AG08395 (cell line): ENCODE data around the gene OR2A42.
"Not testable (repeated sequence)": the region's sequence is repeated elsewhere in the genome, so short reads cannot be mapped to it uniquely, and the experiment has no call there.

Experiments
- DNase-seq: peaks from one replicate; pipeline ENCODE4 v3.0.0; 2012; ENCODE audit warnings: mixed read lengths, low spot score

The OR2A42 gene

DNA sequence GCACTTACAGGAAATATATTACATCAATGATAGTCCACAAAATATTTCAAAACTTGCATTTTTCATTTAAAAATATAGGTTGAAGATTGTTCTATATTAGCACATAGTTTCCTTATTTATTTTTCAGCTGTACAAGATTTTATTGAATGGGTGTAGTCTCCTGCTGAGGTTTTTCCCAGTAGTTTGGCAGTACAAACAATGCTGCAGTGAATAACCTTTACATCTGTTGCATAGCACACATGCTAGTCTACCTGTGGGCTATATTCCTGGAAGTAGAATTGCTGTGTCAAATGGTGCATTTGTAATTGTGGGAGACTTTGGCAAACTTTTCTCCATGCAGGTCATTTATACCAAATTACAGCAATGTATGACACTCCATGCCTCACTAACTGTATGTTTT is 18.9 kb downstream of the OR2A42 start:
- DNase-seq = not testable (repeated sequence)

DNA sequence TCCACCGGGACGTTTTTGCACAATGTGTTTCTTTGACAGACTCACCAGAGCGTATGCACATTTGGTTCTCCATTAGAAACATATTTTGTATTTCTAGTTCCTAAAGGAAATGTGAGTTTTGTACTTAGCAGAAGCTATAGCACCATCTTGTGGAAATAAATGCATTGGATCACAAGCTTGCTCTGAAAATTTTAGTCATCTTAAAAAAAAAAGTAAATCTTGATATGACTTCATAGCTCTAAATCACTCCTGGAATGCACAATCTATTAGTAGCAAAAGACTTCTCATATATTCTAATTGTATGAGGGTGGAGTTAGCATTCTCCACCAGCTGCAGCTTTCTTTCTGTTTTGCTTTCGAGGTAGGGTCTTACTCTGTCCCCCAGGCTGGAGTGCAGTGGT is 20.3 kb downstream of the OR2A42 start:
- DNase-seq = not testable (repeated sequence)

DNA sequence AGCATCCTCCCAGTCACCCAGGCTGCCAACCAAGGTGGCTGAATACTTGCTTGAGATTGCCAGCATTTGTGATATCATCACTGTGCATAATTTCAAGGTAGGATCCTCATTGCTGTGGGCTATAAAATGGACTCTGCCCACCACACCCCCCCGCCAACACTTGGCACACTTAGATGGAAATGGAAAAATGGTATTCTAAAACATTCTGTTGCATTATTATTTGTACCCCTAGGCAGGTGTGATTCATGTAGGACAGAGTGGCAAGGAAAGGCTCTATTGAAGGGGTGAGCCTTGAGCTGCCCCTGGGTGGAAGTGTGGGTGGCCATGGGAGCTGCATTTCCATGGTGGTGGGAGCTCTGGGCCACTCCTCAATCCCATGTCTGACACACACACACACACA is 20.8 kb downstream of the OR2A42 start:
- DNase-seq = not testable (repeated sequence)

DNA sequence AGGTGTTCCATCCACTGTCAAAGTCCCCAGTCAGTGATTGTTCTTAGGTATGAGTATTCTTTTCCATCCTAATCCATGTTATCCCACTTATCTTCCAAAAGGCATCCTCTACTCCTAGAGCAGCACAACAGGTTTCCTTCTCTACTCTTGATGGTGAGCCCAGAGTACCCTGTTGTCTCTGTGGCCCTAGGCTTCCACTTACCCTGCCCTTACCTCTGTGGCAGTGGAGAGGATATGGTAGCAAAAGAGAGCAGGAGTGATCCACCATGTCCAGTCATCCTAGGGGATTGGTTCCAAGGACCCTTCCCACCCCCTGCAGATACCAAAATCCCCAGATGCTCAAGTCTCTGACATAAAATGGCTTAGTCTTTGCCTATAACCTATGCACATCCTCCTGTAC is 22.2 kb downstream of the OR2A42 start:
- not testable (repeated sequence) for DNase-seq

DNA sequence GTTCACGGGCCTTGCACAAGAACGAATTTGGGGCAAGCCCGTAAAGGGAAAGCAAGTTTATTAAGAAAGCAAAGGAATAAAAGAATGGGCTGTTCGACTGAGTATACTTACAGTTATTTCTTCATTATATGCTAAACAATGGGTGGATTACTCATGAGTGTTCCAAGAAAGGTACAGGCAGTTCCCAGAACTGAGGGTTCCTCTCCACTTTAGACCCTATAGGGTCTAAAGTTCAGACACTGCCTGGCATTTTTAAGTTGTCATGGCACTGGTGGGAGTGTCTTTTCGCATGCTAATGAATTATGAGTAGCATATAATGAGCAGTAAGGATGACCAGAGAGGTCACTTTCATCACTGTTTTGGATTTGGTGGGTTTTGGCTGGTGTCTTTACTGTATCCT is 34.1 kb downstream of the OR2A42 start:
- not testable (repeated sequence) for DNase-seq

DNA sequence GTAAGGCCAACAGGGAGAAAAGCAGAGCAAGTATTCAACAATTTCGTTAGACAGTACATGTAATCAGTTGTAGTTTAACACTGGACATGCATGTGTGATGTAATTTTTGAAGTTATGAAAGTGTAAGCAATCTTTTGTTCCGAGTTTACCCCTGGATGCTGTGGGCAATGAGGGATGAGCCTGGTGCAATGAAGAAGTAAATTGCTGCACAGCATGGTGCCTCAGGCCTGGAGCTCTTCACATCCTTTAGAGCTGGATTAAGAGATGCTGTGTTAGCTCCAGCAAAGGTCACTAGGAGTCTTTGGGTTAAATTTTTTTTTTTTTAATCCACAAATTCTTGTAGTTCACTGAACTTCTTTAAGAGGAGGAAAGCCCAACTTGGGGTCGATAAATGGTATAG is 36.3 kb downstream of the OR2A42 start:
- not testable (repeated sequence) for DNase-seq

DNA sequence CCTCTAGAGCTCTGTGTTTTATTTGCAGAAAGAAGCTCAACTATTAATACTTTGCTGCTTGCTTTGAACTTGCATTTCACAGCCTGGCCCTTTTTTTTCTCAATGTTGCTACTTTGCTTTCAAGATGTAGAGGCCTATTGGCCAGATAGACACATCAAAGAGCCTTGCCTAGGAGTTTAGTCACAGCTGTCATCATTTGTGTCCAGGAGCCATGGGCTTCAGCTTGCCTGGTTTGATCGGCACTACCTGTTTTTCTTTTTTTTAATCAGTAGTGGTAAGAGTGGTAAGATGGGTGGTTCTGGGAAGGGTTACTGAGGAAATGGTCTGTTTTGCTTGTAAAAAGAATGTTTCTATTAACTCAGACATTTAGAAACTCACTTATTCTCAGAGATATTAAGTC is 37.4 kb downstream of the OR2A42 start:
- not testable (repeated sequence) for DNase-seq

DNA sequence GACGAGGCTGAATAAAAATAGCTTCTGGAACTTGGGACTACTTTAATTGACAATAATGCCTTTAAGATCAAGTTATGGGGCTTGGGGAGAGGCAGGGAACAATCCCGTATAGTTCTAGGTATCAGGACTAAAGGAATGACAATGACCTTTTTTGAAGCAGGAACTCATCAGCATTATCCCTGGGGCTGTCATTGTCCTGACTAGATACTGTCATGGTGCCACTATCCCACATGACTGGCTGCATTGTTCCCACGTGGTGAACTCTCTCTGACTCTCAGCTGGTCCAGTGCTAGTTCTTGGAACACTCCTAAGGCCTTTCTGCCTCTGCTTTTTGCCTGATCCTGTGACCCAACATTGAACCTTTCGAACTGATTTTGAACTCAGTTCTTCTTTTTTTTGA is 40.5 kb downstream of the OR2A42 start:
- not testable (repeated sequence) for DNase-seq

DNA sequence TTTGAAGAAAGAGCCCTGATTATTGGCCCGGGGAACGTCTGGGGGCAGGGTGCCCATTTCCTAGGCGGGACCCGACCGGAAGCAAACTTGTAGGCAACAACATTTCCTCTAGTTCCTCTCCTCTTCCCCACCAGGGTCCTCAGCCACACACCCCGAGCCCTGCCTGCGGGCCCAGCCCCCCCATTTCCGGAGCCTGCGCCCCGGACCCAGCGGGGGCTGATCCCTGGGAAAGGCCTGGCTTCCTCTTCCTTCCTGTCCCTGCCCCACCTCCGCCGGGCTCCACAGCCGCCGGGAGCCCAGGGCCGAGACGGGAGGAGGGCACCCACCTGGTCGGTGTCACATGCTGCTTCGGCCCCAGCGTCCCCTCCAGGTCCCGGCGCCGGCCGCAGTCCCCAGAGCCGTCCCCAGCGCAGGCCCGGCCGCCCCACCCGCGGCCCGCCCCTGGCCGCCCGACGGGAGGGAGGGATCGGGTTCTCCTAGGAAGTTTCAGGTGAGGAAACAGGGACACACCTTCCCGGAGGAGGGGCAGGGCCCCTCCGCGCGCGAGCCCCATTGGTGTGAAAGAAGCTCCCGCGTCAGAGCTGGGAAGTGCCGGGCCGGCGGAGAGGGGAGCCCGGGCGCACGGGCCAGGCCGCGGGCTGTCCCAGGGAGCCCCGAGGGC is 44.1 kb downstream of the OR2A42 start, which contains the start of gene ARHGEF35:
Gene ARHGEF35 (minus strand): TSS at position 622 of the 661 bp plus-strand sequence. CDS start 7,450 bp downstream, outside the sequence.
- DNase-seq = not testable (repeated sequence)

DNA sequence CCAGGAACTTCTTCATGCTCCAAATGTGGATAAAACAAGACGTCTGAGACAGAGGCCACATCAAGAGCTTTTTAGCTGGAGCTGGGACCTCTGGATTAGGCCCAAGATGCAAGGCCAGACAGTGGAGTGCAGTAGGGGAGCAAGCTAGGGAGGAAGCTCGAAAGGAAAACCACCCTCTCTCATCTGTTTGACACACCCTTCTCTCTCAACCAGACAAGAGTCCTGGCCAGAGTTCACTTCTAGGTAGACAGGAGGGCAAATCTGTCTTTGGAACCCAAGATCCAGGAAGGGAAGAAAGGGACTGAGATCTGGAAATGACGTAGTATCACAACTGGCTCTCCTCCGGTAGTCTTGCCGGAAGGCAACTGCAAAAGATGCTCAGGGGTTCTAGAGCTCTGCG is 45.0 kb downstream of the OR2A42 start:
- not testable (repeated sequence) for DNase-seq

DNA sequence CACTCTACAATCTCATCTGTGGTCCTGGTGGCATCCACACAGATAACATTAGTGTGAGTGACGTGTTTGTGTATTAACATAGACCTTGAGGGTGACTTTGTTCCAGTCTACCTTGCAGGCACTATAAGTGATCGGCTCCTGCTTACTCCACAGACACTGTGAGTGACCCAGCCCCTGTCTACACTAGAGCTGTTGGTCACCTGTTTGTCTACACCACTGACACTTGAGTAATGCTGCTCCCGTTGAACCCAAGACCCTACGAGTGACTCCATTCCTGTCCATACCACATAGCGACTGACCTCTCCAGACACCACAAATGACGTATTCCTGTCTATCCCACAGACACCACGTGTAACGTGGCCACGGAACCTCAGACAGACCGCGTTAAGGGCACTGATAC is 45.6 kb downstream of the OR2A42 start:
- DNase-seq = not testable (repeated sequence)

DNA sequence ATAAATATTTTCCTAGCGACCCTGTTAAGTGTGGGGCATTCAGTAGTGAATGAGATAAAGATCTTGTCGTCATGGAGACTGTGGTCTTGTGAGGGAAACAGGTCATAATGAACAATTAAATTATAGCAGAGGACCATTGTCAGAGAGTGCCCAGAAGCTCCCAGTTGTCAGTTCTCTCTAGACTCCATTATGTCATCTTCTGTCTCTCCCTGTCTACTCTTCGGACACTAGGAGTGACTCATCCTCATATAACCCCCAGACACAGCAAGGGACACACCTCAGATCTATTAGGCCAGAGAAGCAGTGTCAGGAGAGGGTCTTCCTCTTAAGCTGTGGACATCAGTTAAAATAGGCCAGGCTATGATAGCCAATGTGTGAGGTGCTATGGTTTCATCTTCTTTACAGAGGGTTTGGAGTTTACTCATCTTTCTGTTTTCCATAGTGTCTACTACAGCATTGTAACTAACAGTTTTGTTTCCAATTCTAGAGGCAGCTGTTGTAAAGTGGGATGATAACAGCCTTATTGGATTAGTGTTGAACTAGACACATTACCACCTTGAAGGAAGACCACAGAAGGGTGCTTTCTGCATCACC is 50.7 kb downstream of the OR2A42 start:
- DNase-seq = not testable (repeated sequence)

DNA sequence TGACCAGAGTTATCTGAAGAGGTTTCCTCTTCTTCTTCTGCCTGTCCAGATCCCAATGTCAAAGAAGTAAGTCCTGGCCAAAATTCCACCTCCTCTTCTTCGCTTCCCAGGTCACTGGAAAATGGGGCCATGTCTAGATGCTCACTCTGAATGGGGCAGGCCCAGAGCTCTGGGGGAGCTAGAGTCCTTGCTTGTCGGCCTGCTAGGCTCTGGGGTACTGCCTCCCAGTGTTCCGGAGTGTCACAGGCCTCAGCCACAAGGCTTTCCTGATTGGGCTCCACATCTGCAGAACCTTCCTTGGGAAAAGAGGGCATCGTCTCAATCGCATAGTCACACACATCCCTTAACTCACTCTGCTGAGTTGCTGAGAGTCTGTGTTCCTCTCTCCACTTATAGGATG is 51.6 kb downstream of the OR2A42 start:
- DNase-seq = not testable (repeated sequence)

DNA sequence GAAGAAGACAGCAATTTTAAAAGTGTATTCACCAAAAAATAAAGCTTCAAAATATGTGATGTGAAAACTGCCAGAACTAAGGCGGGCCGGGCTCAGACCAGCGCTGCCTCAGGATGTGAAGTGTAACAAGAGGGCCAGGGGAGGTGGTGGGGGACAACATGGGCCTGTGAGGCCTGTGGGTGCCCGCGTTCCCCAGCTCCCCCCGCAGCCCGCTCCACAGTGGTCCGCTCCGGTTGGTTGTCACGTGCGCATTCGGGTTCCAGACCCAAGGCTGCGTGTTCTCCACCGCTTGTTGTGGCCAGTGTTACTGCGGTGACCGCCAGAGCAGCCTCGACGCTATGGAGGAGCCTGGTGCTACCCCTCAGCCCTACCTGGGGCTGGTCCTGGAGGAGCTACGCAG is 56.2 kb downstream of the OR2A42 start, which contains the start of gene CTAGE4:
Gene CTAGE4 (plus strand): TSS at position 301 of the 400 bp plus-strand sequence. CDS start 38 bp downstream, at position 339.
- DNase-seq = not testable (repeated sequence)

DNA sequence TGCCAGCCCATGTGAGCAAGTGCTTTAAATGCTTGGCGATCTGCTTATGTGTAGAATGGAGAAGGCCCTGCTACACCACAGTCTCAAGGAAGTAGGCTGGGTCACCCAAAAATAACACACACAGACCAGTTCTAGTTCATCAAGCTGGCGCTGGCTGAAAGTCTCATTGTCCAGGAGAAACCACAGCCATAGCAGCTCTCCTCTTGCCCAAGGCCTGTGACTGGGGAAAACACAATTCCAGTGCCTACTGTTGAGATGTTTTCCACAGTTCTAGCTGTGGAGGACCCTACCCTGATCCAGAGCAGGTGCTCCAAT is 60.3 kb downstream of the OR2A42 start:
- not testable (repeated sequence) for DNase-seq

DNA sequence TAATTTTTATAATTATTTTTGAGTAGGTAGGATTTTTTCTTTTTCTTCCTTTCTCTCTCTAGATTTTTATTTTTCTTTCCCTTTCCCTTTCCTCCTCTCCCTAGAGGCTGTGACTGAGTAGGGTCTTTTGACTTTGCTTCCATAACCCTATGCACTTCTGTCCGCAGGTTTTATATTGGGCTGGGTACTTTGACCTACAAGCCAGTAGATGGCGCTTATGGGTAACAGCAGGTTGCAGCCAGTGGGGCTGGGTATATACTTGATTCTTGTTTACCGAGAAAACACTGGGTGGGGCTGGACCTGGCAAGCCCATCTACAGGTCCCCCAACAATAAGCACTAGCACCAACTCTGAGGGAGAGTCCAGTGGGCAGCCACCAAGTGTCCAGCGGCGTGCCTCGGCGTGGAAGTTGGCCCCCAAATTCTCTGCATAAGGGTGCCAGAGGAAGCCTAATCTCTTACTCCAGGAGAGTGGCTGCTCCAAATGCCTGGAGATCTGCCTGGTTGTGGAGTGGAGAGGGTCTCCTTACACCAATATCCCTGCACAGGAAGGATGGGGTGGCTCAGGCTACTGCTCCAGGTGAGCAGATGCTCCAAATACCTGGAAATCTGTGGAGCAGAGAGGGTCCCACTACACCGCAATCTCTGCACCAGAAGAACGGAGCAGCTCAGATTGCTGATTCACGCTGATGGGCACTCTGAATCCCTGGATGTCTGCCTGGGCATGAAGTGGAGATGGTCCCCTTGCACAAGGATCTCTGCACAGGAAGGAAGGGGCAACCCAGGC is 60.8 kb downstream of the OR2A42 start:
- DNase-seq = not testable (repeated sequence)
